Stimulated activated CD4-positive, alpha-beta T cell treated with anti-CD3 and anti-CD28 coated beads, Interleukin-12 subunit alpha, Interleukin-12 subunit beta, amount 100 ng/mL, for 48 hours (primary cell): ENCODE data around the gene HLA-DMA.

Experiments used
- DNase-seq, 3 donors: peaks; one replicate each; pipeline ENCODE4 v3.0.0-alpha.2; 2020; ENCODE audit warnings: low read depth in 2 of 3, low spot score in 1 of 3

HLA-DMA gene

DNA sequence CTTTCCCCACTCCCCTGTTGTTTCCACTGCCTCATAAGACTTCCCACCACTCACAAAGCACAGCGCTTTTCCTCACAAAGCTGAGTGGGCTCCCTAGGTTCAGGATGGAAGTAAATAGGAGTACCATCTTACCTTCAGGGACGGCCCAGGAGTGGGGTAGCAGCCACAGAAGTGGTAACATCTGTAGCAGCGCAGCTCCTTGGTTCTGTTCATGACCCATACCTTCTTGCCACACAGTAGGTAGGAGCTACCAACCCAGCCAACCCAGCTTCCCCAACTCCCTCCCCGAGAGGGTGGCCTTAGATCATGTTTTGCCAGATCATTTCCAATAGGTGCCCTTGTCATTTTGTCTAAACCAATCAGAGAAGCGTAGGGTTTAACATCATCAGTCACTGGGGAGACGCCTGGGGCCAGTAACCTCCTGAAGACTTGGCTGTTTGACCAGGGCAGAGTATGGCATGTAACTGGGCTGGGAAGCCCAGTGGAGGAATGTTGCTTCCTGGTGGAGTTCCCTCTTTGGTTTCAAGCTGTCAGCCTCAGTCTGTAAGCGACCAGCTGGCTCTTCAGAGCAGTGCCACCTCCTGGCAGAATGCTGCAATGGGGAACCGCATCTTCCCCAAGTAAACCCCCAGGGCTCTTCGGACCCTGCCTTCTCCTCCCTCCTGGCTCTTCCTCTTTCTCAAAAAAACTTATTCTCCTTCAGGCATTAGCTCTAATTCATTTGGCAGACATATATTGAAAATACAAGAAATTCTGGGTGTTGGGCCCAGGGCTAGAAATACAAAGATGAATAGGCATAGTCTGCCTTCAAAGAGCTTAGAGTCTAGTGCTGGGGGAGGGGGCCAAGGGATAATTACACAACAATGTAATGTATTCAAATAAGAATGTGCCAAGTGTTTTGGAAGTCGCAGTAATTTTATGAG is at the start of gene HLA-DMA:
TSS of gene HLA-DMA (minus strand) at position 281 of the 923 bp plus-strand sequence. CDS start at position 220, 61 bp downstream.
- DNase-seq, result peak in 2 of 3 donors; percentile 56 to 72

GRCh38 chr6:33001685-33002084 is 48.8 kb upstream of the HLA-DMA start:
- no peak for DNase-seq

GRCh38 chr6:33000055-33000454 is 47.2 kb upstream of the HLA-DMA start:
- DNase-seq, result no peak

GRCh38 chr6:32995448-32995847 is 42.6 kb upstream of the HLA-DMA start:
- no peak for DNase-seq

- DNase-seq, result no peak
Observed at GRCh38 chr6:32993363-32993973, 40.6 kb upstream of the HLA-DMA start.

- DNase-seq, result no peak
Observed at GRCh38 chr6:32991972-32992371, 39.1 kb upstream of the HLA-DMA start.

GRCh38 chr6:32989368-32989767 is 36.5 kb upstream of the HLA-DMA start:
- no peak for DNase-seq

DNA sequence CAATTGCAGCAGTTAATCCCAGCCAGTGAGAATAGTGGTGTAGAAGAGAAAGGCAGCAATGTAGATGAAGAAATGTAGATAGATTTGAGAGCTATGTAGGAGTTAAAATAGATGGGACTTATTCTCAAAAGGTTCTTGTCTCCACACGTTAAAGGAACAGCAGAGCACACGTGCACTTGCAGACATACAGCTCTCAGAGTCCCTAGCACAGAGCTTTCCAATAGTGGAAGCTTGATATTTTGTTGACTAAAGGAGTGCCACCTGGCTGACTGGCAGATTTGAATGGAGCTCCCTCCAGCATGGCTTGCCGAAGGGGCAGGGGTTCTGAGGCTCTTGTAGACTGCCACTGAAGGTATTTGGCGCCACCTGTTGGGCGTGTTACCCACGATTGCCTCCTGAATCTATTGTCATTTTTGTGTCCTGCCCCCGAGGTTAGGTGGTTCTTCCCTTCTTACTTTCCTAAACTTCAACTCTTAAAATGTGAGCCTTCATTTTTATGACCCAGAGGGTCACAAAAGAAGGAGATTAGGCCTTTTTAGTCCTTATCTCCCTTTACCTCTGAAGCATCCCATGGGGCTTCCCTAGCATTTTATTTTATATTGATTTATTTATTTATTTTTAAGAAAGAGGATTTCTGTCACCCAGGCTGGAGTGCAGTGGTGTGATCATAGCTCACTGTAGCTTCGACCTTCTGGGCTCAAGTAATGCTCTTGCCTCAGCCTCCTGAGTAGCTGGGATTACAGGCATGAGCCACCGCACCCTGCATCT is 31.9 kb upstream of the HLA-DMA start:
- peak; percentile 76 to 92 (median 85) for DNase-seq

DNA sequence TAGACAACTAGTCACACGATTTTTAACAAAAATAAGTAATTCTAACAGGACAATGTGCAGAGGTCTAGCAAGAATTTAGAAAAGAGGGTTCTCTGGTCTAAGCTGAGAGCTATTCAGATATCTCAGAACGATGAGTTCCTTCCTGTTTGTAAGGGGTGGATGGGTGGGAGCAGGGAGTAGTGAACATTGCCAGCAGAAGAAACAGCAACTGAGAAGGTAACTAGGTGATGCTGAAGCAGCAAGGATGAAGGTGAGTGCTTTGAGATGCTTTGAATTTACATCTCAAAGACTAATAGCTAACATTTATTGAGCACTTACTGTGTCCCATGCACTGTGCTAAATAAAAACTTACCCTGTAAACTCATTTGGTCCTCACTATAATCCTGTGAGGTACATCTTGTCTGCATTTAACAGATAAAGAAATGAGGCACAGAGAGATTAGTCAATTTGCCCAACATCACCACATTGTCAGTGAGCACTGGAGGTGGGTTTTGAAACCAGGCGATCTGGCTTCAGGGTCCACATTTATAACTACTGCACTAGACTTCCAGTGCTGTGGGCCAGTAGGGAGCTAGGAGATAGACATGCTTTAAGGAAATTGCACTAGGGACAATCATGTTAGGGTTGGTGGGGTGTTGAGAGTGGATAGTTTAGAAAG is 31.2 kb upstream of the HLA-DMA start:
- DNase-seq, result no peak

DNA sequence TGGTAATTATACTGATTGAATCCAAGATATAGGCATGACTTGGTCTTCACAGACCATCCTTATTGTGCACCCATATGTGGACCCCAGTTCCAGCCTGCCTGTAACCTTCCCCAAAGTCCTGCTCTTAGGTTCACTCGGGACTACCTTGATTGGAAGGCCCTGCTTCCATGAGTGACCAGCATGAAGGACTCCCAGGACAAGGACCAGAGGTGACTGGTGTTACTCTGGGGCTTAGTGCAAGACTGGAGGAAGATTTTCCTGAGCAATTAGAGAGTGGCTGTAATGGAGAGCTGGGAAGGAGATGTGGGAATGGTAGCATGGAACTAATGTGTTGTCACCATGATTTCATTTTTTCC is 30.6 kb upstream of the HLA-DMA start:
- DNase-seq, result no peak

- DNase-seq, result no peak
Observed at GRCh38 chr6:32982702-32983492, 30.0 kb upstream of the HLA-DMA start.

GRCh38 chr6:32982084-32982701 is 29.3 kb upstream of the HLA-DMA start:
- DNase-seq, result no peak

DNA sequence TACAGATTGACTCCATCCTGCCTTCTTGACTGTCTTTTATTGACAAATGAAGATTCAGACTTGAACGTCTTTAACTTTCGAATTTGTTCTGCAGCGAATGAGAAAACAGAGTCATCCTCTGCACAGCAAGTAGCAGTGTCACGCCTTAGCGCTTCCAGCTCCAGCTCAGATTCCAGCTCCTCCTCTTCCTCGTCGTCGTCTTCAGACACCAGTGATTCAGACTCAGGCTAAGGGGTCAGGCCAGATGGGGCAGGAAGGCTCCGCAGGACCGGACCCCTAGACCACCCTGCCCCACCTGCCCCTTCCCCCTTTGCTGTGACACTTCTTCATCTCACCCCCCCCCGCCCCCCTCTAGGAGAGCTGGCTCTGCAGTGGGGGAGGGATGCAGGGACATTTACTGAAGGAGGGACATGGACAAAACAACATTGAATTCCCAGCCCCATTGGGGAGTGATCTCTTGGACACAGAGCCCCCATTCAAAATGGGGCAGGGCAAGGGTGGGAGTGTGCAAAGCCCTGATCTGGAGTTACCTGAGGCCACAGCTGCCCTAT is 27.7 kb upstream of the HLA-DMA start:
- DNase-seq, result no peak

DNA sequence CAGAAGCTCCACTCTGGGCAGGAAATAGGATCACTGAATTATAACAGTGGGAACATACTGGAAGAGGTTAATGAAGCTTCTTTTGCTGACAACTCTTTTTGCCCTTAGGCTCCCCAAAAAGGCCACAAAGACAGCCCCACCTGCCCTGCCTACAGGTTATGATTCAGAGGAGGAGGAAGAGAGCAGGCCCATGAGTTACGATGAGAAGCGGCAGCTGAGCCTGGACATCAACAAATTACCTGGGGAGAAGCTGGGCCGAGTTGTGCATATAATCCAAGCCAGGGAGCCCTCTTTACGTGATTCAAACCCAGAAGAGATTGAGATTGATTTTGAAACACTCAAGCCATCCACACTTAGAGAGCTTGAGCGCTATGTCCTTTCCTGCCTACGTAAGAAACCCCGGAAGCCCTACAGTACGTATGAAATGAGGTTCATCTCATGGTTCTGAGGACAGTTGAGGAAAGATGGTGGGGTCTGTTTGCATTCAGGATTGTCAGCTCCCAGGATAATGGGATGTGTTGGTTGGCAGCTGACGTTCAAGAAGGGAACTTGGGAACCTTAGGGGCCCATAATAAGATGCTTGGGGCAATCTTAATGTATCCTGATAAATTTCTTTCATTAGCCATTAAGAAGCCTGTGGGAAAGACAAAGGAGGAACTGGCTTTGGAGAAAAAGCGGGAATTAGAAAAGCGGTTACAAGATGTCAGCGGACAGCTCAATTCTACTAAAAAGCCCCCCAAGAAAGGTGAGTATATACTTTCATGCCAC is 27.0 kb upstream of the HLA-DMA start:
- no peak for DNase-seq

- no peak for DNase-seq
Observed at GRCh38 chr6:32977953-32978324, 25.0 kb upstream of the HLA-DMA start.

DNA sequence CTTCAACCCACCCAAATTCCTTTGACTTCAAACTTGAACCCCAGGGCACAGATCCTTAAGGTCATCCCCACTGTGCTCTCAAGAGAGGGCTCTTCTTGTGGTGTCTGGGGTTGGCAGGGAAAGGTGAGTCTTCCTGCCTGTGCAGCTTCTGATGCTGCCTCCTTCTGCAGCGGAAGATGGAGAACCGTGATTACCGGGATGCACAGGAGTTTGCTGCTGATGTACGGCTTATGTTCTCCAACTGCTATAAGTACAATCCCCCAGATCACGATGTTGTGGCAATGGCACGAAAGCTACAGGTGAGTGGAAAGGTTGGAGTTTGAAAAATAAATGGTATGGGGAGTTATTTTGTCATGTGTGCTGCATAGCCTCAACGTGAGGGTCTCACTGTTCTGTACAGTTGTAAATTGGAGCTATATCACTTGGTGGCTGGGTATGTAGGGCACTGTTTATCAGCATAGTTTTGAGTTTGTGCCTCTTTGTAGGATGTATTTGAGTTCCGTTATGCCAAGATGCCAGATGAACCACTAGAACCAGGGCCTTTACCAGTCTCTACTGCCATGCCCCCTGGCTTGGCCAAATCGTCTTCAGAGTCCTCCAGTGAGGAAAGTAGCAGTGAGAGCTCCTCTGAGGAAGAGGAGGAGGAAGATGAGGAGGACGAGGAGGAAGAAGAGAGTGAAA is 24.5 kb upstream of the HLA-DMA start:
- no peak for DNase-seq

DNA sequence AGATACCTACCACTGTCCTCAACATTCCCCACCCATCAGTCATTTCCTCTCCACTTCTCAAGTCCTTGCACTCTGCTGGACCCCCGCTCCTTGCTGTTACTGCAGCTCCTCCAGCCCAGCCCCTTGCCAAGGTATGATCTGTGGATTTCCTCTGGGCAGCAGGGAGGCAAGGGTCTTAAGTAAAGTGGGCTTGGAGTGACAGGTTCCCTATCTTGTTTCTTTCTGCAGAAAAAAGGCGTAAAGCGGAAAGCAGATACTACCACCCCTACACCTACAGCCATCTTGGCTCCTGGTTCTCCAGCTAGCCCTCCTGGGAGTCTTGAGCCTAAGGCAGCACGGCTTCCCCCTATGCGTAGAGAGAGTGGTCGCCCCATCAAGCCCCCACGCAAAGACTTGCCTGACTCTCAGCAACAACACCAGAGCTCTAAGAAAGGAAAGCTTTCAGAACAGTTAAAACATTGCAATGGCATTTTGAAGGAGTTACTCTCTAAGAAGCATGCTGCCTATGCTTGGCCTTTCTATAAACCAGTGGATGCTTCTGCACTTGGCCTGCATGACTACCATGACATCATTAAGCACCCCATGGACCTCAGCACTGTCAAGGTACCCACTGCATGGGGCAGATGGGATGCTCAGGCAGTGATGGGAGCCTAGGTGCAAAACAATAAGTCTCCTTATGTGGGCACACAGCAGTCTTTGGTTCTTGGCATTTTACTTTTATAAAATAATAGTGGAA is 23.6 kb upstream of the HLA-DMA start:
- no peak for DNase-seq

DNA sequence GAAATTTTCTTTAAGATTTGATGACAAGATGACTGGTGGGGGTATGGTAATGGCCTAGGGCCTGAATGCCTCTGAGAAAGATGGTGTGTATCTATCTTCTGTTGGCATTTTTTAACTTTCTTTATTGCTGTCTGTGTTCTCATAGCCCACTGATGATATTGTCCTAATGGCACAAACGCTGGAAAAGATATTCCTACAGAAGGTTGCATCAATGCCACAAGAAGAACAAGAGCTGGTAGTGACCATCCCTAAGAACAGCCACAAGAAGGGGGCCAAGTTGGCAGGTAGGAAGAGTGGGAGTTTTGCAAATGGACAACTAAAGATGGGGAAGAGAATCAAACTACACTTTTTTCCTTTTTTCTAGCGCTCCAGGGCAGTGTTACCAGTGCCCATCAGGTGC is 23.0 kb upstream of the HLA-DMA start:
- DNase-seq, result no peak
